SK-N-SH (cell line): Measurements from ENCODE around the gene ART5. TPM values are rescaled to one million over a fixed set of nuclear protein-coding genes. Genes with fewer than 3 reads are reported as not detected.

ENCODE experiments used
- CTCF ChIA-PET: fragments of 300-600, 350-600 bp; formaldehyde crosslinking; extraction: SDS; loops from one replicate; lab custom pipeline; 2021; lab: Yijun Ruan, JAX
- POLR2A ChIA-PET: fragments of 350-600 bp; sonication (Branson Sonifier 250); formaldehyde crosslinking; extraction: SDS; loops from one replicate; lab custom pipeline; 2020; ENCODE audit warnings: antibody characterized with exemption, inconsistent platforms; lab: Yijun Ruan, JAX
- DNase-seq: peaks from one replicate; pipeline ENCODE4 v3.0.0; 2012
- H2AFZ ChIP-seq: fragments of 200-600 bp; sonication (generic); 2 replicates; pipeline ENCODE4 v1.8.1; 2016; ENCODE audit warnings: antibody characterized with exemption, mild to moderate bottlenecking, low read depth
- H3F3A ChIP-seq: fragments of 200-600 bp; sonication (generic); replicated peaks from 2 replicates; pipeline ENCODE3; 2016; ENCODE audit warnings: antibody characterized with exemption, mild to moderate bottlenecking; ENCODE audit not compliant: insufficient read depth
- H3K27ac ChIP-seq, 2 experiments: fragments of 200-500 bp in 1 of 2; fragments of 200-600 bp in 1 of 2; sonication (Bioruptor generic) in 1 of 2; sonication (generic), shearing (Covaris generic) in 1 of 2; 2 replicates each; pipeline versions ENCODE4 v1.5.1 to v1.6.1; 2014 to 2016; ENCODE audit warnings: low read depth in 2 of 2, inconsistent platforms in 1 of 2, low read length in 1 of 2, mild to moderate bottlenecking in 1 of 2, mixed read lengths in 1 of 2
- H3K27me3 ChIP-seq: fragments of 200-600 bp; sonication (generic), shearing (Covaris generic); 2 replicates; pipeline ENCODE4 v1.6.1; 2016; ENCODE audit warnings: mixed run types; ENCODE audit not compliant: insufficient read depth
- H3K36me3 ChIP-seq, 2 experiments: fragments of 200-500 bp in 1 of 2; fragments of 200-600 bp in 1 of 2; sonication (Bioruptor generic) in 1 of 2; sonication (generic) in 1 of 2; replicated peaks in 1 of 2; 2 replicates each; pipeline versions ENCODE3 to v1.5.1; 2014 to 2016; ENCODE audit warnings: low read length in 1 of 2, mild to moderate bottlenecking in 1 of 2; ENCODE audit not compliant: insufficient read depth in 2 of 2, control insufficient read depth in 1 of 2
- H3K4me1 ChIP-seq, 2 experiments: fragments of 200-500 bp in 1 of 2; fragments of 200-600 bp in 1 of 2; sonication (Bioruptor generic) in 1 of 2; sonication (generic), shearing (Covaris generic) in 1 of 2; 2 replicates each; pipeline versions ENCODE4 v1.5.1 to v1.6.1; 2014 to 2016; ENCODE audit warnings: low read depth in 1 of 2, low read length in 1 of 2, mixed run types in 1 of 2; ENCODE audit not compliant: insufficient read depth in 2 of 2, control insufficient read depth in 1 of 2
- H3K4me2 ChIP-seq: fragments of 200-600 bp; sonication (generic), shearing (Covaris generic); 2 replicates; pipeline ENCODE4 v1.6.1; 2017; ENCODE audit warnings: mixed run types
- H3K4me3 ChIP-seq, 2 experiments: fragments of 200-500 bp in 1 of 2; fragments of 200-600 bp in 1 of 2; sonication (Bioruptor generic) in 1 of 2; sonication (generic), shearing (Covaris generic) in 1 of 2; 2 replicates each; pipeline versions ENCODE4 v1.5.1 to v1.8.1; 2014 to 2016; ENCODE audit warnings: low read depth in 2 of 2, inconsistent platforms in 1 of 2, low read length in 1 of 2, mild to moderate bottlenecking in 1 of 2, mixed read lengths in 1 of 2, moderate library complexity in 1 of 2
- H3K79me2 ChIP-seq: fragments of 200-600 bp; sonication (generic); 2 replicates; pipeline ENCODE4 v1.8.1; 2017; ENCODE audit warnings: mild to moderate bottlenecking; ENCODE audit not compliant: insufficient read depth
- H3K9ac ChIP-seq: fragments of 200-600 bp; sonication (generic); 2 replicates; pipeline ENCODE4 v1.6.1; 2017; ENCODE audit warnings: mixed run types
- H3K9me2 ChIP-seq: fragments of 200-600 bp; sonication (generic); 2 replicates; pipeline ENCODE4 v1.6.1; 2017; ENCODE audit warnings: mixed run types
- H3K9me3 ChIP-seq: fragments of 200-600 bp; sonication (generic); 2 replicates; pipeline ENCODE4 v1.6.1; 2017; ENCODE audit warnings: mixed run types, mild to moderate bottlenecking, moderate library complexity
- H4K20me1 ChIP-seq: fragments of 200-600 bp; sonication (generic); 2 replicates; pipeline ENCODE4 v1.6.1; 2017; ENCODE audit warnings: mild to moderate bottlenecking, mixed run types; ENCODE audit not compliant: insufficient read depth
- GATA2 ChIP-seq: sonication (generic); formaldehyde crosslinking; IDR thresholded peaks from 2 replicates; pipeline ENCODE4 v1.5.0; 2020; ENCODE audit warnings: mild to moderate bottlenecking, missing genetic modification reagents
- JUND ChIP-seq: IDR thresholded peaks from 2 replicates; pipeline ENCODE4 v1.4.0; 2012
- RAD21 ChIP-seq: IDR thresholded peaks from 2 replicates; pipeline ENCODE4 v1.6.1; 2012; ENCODE audit warnings: mild to moderate bottlenecking, low read length
- SMC3 ChIP-seq: IDR thresholded peaks from 2 replicates; pipeline ENCODE4 v1.6.1; 2012; ENCODE audit warnings: low read depth, low read length, improper control_type of control experiment
- TEAD4 ChIP-seq: IDR thresholded peaks from 2 replicates; pipeline ENCODE4 v1.4.0; 2012; ENCODE audit warnings: mild to moderate bottlenecking, borderline replicate concordance; ENCODE audit not compliant: insufficient read depth
- WGBS: methylation state at CpG from one replicate; pipeline ENCODE4 v1.1.6; 2017; ENCODE audit warnings: low lambda C conversion rate; 5-methylcytosine and 5-hydroxymethylcytosine counted together
- polyA plus RNA-seq, 3 experiments: library from polyadenylated mRNA; depleted of rRNA; stranded (reverse); fragments of >200 nt; gene quantifications; 2 replicates each; pipeline ENCODE4 v1.2.3, GENCODE V29; 2012
- TF ChIP-seq, protein P1 (sequence below): IDR thresholded peaks from 2 replicates; pipeline ENCODE4 v1.6.1; 2012; ENCODE audit warnings: mild to moderate bottlenecking, low read depth, low read length, moderate library complexity
- TF ChIP-seq, protein P2 (sequence below): fragments of 200-600 bp; sonication (generic); IDR thresholded peaks from 2 replicates; pipeline ENCODE4 v1.6.1; 2017; ENCODE audit warnings: antibody characterized with exemption, mild to moderate bottlenecking, moderate library complexity
- TF ChIP-seq, protein P3 (sequence below): IDR thresholded peaks from 2 replicates; pipeline ENCODE4; 2012

The ART5 gene
- polyA plus RNA-seq, 1 of the 3 experiments (the other 2 are of a cell fraction), result 0.59 TPM

DNA sequence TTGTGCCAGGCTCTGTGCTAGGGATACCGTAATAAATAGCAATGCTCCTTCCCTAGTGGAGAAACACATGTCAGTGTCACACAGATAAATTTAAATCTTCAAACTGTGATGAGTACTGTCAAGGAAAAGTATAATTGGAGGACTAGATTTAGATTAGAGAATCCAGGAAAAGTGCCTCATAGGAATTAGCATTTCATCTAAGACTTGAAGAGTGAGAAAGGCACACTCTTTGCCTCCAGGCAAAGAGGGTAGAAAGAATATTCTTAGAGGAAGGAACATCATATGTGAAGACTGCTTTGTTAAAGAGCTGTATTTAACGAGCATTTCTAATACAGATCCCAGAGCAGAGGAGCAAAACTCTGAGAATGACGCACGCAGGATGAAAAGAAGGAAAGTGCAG, 30.9 kb downstream of the ART5 start (continued):
- TF ChIP-seq, protein P1, sequence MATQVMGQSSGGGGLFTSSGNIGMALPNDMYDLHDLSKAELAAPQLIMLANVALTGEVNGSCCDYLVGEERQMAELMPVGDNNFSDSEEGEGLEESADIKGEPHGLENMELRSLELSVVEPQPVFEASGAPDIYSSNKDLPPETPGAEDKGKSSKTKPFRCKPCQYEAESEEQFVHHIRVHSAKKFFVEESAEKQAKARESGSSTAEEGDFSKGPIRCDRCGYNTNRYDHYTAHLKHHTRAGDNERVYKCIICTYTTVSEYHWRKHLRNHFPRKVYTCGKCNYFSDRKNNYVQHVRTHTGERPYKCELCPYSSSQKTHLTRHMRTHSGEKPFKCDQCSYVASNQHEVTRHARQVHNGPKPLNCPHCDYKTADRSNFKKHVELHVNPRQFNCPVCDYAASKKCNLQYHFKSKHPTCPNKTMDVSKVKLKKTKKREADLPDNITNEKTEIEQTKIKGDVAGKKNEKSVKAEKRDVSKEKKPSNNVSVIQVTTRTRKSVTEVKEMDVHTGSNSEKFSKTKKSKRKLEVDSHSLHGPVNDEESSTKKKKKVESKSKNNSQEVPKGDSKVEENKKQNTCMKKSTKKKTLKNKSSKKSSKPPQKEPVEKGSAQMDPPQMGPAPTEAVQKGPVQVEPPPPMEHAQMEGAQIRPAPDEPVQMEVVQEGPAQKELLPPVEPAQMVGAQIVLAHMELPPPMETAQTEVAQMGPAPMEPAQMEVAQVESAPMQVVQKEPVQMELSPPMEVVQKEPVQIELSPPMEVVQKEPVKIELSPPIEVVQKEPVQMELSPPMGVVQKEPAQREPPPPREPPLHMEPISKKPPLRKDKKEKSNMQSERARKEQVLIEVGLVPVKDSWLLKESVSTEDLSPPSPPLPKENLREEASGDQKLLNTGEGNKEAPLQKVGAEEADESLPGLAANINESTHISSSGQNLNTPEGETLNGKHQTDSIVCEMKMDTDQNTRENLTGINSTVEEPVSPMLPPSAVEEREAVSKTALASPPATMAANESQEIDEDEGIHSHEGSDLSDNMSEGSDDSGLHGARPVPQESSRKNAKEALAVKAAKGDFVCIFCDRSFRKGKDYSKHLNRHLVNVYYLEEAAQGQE, result no peak
- no peak for TF ChIP-seq TEAD4
- no peak for TF ChIP-seq JUND

DNA sequence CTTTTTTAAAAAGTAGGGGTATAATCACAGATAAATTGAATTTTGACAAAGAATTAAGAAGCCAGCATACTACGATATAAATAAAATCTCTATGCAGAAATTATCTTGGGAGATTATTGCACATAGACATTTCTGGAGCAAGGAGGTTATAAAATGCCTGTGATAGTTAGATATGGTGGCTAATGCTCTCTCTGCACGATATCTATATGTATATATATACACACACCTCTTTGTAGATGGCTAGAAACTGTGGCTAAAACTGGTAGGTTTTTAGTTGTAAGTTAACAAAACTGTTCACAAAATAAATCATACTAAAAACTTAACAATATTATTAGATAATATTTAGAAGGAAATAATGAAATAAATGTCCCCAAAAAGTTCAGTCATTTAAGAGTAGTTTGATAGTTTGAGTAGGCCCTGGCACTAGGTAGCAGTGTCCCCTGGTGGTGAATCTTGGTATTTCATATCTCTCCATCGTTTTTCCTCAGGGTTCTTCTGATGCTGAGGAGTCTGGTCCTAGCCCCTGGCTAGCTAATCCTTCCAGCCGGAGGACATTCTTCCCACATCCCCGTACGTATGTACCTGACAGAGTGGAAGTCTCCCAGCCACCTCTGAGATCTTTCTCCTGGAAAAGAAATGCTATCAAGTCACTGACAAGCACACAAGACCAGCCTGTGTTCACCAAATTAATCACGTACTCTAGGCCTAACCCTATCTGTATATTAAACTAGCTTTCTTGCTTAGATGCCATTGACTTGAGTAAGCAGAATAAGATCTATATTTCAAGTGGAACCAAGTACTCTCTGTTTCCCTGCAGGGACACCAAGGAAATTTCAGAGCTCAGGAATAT, 32.2 kb downstream of the ART5 start:
- no peaks in the 10 kb centered on the region; a peak in 1 of 4 replicates for H3K4me1 ChIP-seq
- no peaks in the 10 kb centered on the region for H3K36me3 ChIP-seq
- 45% methylated on average over 7 of the region's 7 CpGs for WGBS
- H2AFZ ChIP-seq, result no peak overlapping the region
- H3F3A ChIP-seq, result no peaks in the 10 kb centered on the region
- no peak overlapping the region for H3K4me3 ChIP-seq
- TF ChIP-seq RAD21, result peak; percentile 83
- TF ChIP-seq, protein P2, sequence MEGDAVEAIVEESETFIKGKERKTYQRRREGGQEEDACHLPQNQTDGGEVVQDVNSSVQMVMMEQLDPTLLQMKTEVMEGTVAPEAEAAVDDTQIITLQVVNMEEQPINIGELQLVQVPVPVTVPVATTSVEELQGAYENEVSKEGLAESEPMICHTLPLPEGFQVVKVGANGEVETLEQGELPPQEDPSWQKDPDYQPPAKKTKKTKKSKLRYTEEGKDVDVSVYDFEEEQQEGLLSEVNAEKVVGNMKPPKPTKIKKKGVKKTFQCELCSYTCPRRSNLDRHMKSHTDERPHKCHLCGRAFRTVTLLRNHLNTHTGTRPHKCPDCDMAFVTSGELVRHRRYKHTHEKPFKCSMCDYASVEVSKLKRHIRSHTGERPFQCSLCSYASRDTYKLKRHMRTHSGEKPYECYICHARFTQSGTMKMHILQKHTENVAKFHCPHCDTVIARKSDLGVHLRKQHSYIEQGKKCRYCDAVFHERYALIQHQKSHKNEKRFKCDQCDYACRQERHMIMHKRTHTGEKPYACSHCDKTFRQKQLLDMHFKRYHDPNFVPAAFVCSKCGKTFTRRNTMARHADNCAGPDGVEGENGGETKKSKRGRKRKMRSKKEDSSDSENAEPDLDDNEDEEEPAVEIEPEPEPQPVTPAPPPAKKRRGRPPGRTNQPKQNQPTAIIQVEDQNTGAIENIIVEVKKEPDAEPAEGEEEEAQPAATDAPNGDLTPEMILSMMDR, result peak; percentile 78
- TF ChIP-seq, protein P3, sequence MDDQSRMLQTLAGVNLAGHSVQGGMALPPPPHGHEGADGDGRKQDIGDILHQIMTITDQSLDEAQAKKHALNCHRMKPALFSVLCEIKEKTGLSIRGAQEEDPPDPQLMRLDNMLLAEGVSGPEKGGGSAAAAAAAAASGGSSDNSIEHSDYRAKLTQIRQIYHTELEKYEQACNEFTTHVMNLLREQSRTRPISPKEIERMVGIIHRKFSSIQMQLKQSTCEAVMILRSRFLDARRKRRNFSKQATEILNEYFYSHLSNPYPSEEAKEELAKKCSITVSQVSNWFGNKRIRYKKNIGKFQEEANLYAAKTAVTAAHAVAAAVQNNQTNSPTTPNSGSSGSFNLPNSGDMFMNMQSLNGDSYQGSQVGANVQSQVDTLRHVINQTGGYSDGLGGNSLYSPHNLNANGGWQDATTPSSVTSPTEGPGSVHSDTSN, result no peak
- TF ChIP-seq SMC3, result peak; percentile 82
- TF ChIP-seq GATA2 (CRISPR knock-in tag), result peak; percentile 21; the same call in 1 of the 2 replicates
- TF ChIP-seq, all 33 proteins: peak for 4
- no peaks in the 10 kb centered on the region for H3K27me3 ChIP-seq
- no peak overlapping the region for H3K27ac ChIP-seq
- no peak overlapping the region for H3K4me2 ChIP-seq
- no peaks in the 10 kb centered on the region for H3K79me2 ChIP-seq
- ChIA-PET CTCF (interaction anchor here (0.6 to 2.3 kb wide), 11 partner anchors 9 to 462 kb away, joined by 3 to 9 read pairs (median 4); no protein-coding TSS in a partner anchor), POLR2A (no interaction called here)
- no peaks in the 10 kb centered on the region for H3K9me3 ChIP-seq
- DNase-seq, result peak; percentile 75
- H4K20me1 ChIP-seq, result no peaks in the 10 kb centered on the region
- H3K9ac ChIP-seq, result no peak overlapping the region
- no peaks in the 10 kb centered on the region for H3K9me2 ChIP-seq
